Measurements from ENCODE around the gene UBR3.
"Not testable (repeated sequence)": the region's sequence is repeated elsewhere in the genome, so short reads cannot be mapped to it uniquely, and the experiment has no call there.

UBR3 gene

DNA sequence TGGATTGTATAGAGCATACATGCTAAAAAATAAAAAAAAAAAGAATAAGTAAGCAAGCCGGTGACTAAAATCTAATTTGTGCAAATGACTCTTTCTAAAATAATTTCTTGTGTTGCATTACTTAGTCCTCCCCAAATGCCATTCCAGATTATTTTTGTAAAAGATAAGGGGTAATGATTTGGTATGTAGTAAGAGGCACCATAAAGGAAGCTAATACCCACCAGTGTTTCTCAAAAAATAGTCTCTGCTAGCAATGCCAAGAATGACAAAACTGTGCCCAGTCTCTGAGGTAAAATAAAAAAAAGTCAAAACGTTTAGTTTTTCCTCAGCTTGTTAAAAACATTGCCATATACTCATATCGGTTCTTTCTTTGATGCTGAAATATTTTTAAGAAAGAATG is 5.2 kb upstream of the UBR3 start:
- no peak for DNase-seq (ENCODE audit: low read depth, low spot score)

GRCh38 chr2:169822785-169823392 is 4.4 kb upstream of the UBR3 start:
- DNase-seq (ENCODE audit: low read depth, low spot score) = no peak

- DNase-seq (ENCODE audit: low read depth, low spot score) = no peak
Observed at GRCh38 chr2:169823996-169824372, 3.3 kb upstream of the UBR3 start.

GRCh38 chr2:169824373-169825333 is 2.6 kb upstream of the UBR3 start, which contains the start of gene METTL5:
TSS of gene METTL5 (minus strand) at chr2:169824905. CDS start at chr2:169824597, 308 bp downstream.
- DNase-seq (ENCODE audit: low read depth, low spot score) = peak; percentile 20

- DNase-seq (ENCODE audit: low read depth, low spot score) = no peak
Observed at GRCh38 chr2:169828141-169828811, 1.0 kb downstream of the UBR3 start.

DNA sequence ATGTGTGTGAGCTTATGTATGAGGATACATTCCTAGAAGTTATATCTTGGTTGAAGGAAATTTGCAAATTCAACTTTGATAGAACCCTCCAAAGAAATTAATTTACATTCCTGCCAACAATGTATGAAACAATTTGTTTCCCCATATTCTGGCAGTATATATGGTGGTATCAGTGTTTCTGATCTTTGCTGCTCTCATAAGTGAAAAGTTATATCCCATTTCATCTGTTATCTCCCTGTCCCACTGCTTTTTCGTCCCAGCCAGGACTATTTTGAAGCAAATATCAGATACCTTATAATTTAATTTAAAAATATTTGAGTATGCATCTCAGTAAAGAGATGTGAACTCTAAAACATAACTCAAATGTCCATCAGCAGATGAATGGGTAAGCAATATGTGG is 7.1 kb downstream of the UBR3 start:
- DNase-seq (ENCODE audit: low read depth, low spot score) = no peak

- DNase-seq (ENCODE audit: low read depth, low spot score) = no peak
Observed at GRCh38 chr2:169838743-169839489, 11.7 kb downstream of the UBR3 start.

- DNase-seq (ENCODE audit: low read depth, low spot score) = no peak
Observed at GRCh38 chr2:169839954-169840746, 12.9 kb downstream of the UBR3 start.

- DNase-seq (ENCODE audit: low read depth, low spot score) = no peak
Observed at GRCh38 chr2:169840747-169841142, 13.5 kb downstream of the UBR3 start.

DNA sequence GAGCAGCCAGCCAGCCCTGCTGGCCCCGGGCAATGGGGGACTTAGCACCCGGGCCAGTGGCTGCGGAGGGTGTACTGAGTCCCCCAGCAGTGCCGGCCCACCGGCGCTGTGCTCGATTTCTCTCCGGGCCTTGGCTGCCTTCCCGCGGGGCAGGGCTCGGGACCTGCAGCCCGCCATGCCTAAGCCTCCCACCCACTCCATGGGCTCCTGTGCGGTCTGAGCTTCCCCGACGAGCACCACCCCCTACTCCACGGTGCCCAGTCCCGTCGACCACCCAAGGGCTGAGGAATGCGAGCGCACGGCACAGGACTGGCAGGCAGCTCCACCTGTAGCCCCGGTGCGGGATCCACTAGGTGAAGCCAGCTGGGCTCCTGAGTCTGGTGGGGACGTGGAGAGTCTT is 14.4 kb downstream of the UBR3 start:
- not testable (repeated sequence) for DNase-seq (ENCODE audit: low read depth, low spot score)

- no peak for DNase-seq (ENCODE audit: low read depth, low spot score)
Observed at GRCh38 chr2:169845016-169845415, 17.8 kb downstream of the UBR3 start.

DNA sequence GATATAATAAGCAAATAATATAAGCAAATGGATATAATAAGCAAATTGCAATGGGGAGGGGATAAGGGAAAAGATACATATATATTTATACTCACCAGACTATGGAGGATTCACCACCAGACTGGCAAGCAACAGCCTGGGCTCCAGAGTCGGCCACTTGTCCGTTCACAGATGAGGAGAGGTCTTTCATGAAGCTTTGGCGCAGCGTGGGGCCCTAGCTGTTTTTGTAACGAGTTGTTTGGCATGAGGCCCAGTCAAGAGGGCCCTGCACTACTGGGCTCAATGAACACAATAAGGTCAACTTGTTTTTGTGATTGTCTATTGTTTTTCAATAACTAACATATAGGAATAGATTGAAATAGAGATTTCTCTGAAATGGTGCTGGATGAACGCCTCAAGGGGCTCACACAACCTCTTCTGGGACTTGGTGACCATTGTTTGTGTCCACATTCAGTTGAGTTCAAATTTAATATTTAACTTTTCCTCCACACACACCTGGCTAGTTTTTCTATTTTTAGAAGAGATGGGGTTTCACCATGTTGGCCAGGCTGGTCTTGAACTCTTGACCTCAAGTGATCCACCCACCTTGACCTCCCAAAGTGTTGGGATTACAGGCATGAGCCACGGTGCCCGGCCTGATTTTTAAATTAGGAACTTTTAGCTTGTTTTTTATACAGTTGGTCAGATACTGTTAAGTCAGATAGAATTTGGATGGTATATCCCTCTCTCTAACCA is 21.9 kb downstream of the UBR3 start:
- DNase-seq (ENCODE audit: low read depth, low spot score) = not testable (repeated sequence)

DNA sequence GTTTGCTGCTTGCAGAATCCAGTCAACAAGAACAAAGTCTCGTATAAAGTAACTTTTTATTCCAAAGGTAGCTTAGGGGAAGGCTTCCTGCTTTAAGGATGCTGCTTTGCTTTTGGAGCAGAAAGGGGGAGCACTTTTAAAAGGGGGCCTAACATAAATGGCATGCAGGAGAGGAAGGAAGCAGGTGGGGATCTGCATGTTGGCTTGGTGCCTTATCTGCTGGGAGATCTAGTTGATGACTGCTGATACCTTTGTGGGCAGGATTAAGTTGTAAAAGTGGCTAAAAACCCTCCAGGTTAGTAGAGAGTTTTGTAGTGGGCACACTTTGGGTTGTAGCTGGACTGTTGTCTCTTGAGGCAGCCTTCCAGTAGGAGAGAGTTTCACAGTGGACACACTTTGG is 22.5 kb downstream of the UBR3 start:
- no peak for DNase-seq (ENCODE audit: low read depth, low spot score)

GRCh38 chr2:169853041-169853668 is 25.9 kb downstream of the UBR3 start:
- DNase-seq (ENCODE audit: low read depth, low spot score) = no peak

- DNase-seq (ENCODE audit: low read depth, low spot score) = not testable (repeated sequence)
Observed at GRCh38 chr2:169855281-169856258, 28.3 kb downstream of the UBR3 start.

DNA sequence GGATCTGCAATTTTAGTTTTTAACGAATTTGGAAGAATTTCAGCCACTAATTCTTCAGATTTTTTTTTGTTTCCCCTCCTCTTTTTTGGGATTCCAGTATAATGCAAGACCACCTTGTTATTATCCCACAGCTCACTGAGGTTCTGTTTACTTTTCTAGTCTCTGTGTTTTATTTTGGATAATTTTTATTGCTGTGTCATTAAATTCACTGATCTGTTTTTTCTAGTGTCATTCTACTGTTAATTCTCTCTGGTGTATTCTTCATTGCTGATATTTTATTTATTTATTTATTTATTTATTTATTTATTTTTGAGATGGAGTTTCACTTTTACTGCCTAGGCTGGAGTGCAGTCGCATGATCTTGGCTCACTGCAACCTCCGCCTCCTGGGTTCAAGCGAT is 32.2 kb downstream of the UBR3 start:
- no peak for DNase-seq (ENCODE audit: low read depth, low spot score)

DNA sequence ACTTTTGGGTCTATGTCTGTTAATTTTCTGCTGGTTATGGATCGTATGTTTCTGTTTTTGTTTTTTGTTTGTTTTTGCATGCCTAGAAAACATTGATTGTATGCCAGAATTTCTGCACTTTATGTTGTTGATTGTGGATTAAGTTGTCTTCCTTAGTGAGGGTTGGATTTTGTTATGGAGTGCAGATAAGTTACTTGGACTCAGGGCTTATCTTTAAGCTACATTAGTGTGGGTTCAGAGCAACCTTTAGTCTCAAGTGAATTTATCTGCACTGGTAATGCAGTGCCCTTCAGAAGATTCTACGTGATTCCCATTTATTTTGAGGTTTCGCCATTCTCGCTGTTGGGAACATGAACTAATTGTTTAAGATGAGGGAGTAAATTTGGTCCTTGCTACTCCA is 32.9 kb downstream of the UBR3 start:
- DNase-seq (ENCODE audit: low read depth, low spot score) = no peak

DNA sequence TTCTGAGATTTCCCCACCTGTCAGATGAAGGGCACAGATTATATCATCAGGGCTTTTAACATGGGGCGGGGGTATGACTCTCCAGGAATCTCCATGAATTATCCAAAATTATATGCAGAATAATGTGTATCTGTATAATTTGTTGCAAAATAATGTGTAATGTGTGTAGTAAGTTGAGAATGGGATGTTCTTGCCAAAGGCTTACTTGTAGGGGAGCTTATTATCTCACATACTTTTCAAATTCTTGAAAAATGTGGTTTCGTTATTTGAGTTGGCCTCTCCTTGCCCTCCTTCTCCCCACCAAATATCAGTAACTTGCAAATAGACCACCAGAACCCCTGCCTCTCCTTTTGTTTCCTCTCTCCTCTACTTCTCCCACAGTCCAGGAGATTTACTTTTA is 35.6 kb downstream of the UBR3 start:
- no peak for DNase-seq (ENCODE audit: low read depth, low spot score)
